Psoas muscle (tissue), 8 donors: ENCODE measurements around the gene CFAP20. TPM values are rescaled to one million over a fixed set of nuclear protein-coding genes. Genes with fewer than 3 reads are reported as not detected.
"Not testable (repeated sequence)": the region's sequence is repeated elsewhere in the genome, so short reads cannot be mapped to it uniquely, and the experiment has no call there.

Source experiments
- ATAC-seq, 4 donors: fragments of 200-7000 bp; cut with Tn5 transposase; one replicate each; pipeline ENCODE4 v1.9.1; 2020; ENCODE audit warnings: moderate library complexity in 3 of 4, mild to moderate bottlenecking in 2 of 4
- DNase-seq, 2 donors: peaks; one replicate each; pipeline ENCODE4 v3.0.0-alpha.2; 2020
- H3K27ac ChIP-seq: fragments of 200-600 bp; one replicate; pipeline ENCODE4 v1.8.0; 2022
- H3K27me3 ChIP-seq, 3 donors: fragments of 200-600 bp in 1 of 3; one replicate each; pipeline versions ENCODE4 v1.6.1 to v1.8.0; 2013 to 2022; ENCODE audit warnings: low read length in 2 of 3, mild to moderate bottlenecking in 2 of 3, moderate library complexity in 1 of 3; ENCODE audit not compliant: insufficient read depth in 3 of 3
- H3K36me3 ChIP-seq, 2 donors: fragments of 200-600 bp in 1 of 2; one replicate each; pipeline versions ENCODE4 v1.6.1 to v1.8.0; 2013 to 2022; ENCODE audit warnings: low read depth in 1 of 2, mild to moderate bottlenecking in 1 of 2, moderate library complexity in 1 of 2; ENCODE audit not compliant: insufficient read depth in 1 of 2
- H3K4me1 ChIP-seq: fragments of 200-600 bp; one replicate; pipeline ENCODE4 v1.8.0; 2022
- H3K4me3 ChIP-seq: fragments of 200-600 bp; one replicate; pipeline ENCODE4 v1.8.0; 2022; ENCODE audit warnings: mild to moderate bottlenecking
- H3K9me3 ChIP-seq: fragments of 200-600 bp; one replicate; pipeline ENCODE4 v1.8.0; 2022
- CTCF ChIP-seq: fragments of 200-600 bp; IDR thresholded peaks from one replicate; pipeline ENCODE4 v1.8.0; 2022; ENCODE audit warnings: antibody characterized with exemption
- WGBS, 3 donors: extraction: QIAGEN DNeasy Blood & Tissue Kit; methylation state at CpG; one replicate each; pipeline versions ENCODE4 v1.1.6 to v1.1.7; 2013; 5-methylcytosine and 5-hydroxymethylcytosine counted together
- intact Hi-C, 2 donors: fragments of 100-400 bp; cut with DNase I; formaldehyde crosslinking; loops; one replicate each; pipeline versions ENCODE4 v1.11.0 to v1.14.2; 2022
- polyA plus RNA-seq, 3 donors: library from polyadenylated mRNA; stranded (reverse); fragments of 200-250 nt; gene quantifications; one replicate each; pipeline ENCODE4 v1.2.3, GENCODE V29; 2013
- total RNA-seq, 4 donors: library from RNA; stranded (reverse); fragmentation: NEBNext Ultra II Directional in 2 of 4; extraction: Animal tissue kit (Norgen Biotek cat#: 25700) in 2 of 4; gene quantifications; one replicate each; pipeline versions ENCODE4 v1.2.1 to v1.2.4, GENCODE V29; 2021 to 2023
- donor health status: healthy with polysubstance abuse.
- donor health status: DM: no; HTN: no; CAD: no; lungs with moderate emphysema.
- donor health status: Bipolar disorder and iron deficiency.
- donor health status: healthy.
- donor health status: DM: yes; HTN: yes; CAD: no.
- donor health status: DM: no; HTN: no; CAD: no.
- donor health status: DM: no; HTN: no; CAD: no.
- donor health status: DM: yes; HTN: yes; CAD: no.

Gene CFAP20
- total and polyA plus RNA-seq, 7 donors: 5.6 to 22.0 (median 9.4) TPM

GRCh38 chr16:58082381-58082780 is 46.8 kb downstream of the CFAP20 start:
- Histone ChIP-seq H3K27ac (no peak overlapping the region), H3K4me3 (no peak overlapping the region), H3K9me3 (no peaks in the 10 kb centered on the region), H3K36me3 (no peaks in the 10 kb centered on the region), H3K4me1 (no peaks in the 10 kb centered on the region), H3K27me3 (no peaks in the 10 kb centered on the region)
- TF ChIP-seq CTCF: no peak
- intact Hi-C loops: no loop called here
- no peak for DNase-seq
- no peak for ATAC-seq

GRCh38 chr16:58080657-58081056 is 48.5 kb downstream of the CFAP20 start:
- DNase-seq, H3K4me1 ChIP-seq, H3K27ac ChIP-seq, H3K4me3 ChIP-seq, H3K9me3 ChIP-seq, H3K27me3 ChIP-seq, intact Hi-C loops, ATAC-seq, H3K36me3 ChIP-seq: not testable (repeated sequence)
- 64 to 71% (median 70%) methylated on average over 5 of the region's 5 CpGs for WGBS, 3 donors

GRCh38 chr16:58077796-58078195 is 51.4 kb downstream of the CFAP20 start:
- Histone ChIP-seq H3K4me3 (no peak overlapping the region), H3K27ac (no peak overlapping the region), H3K4me1 (no peaks in the 10 kb centered on the region), H3K36me3 (no peaks in the 10 kb centered on the region), H3K27me3 (no peaks in the 10 kb centered on the region), H3K9me3 (peaks cover 4% of the 10 kb centered on the region)
- intact Hi-C loops: no loop called here
- WGBS, 3 donors: 70 to 77% (median 72%) methylated on average over 8 of the region's 8 CpGs
- no peak for TF ChIP-seq CTCF
- DNase-seq (no peak), ATAC-seq (no peak)

- Histone ChIP-seq H3K27ac (no peak overlapping the region), H3K36me3 (no peaks in the 10 kb centered on the region), H3K9me3 (peaks cover 4% of the 10 kb centered on the region), H3K4me3 (no peak overlapping the region), H3K4me1 (no peaks in the 10 kb centered on the region), H3K27me3 (no peaks in the 10 kb centered on the region)
- intact Hi-C loops: no loop called here
- DNase-seq (no peak), ATAC-seq (no peak)
- 95 to 100% (median 98%) methylated on average over 1 of the region's 1 CpG for WGBS, 3 donors
- TF ChIP-seq CTCF: no peak
Measured at GRCh38 chr16:58076514-58076913, 52.7 kb downstream of the CFAP20 start.

GRCh38 chr16:58074657-58075056 is 54.5 kb downstream of the CFAP20 start:
- H3K4me3 ChIP-seq: no peak overlapping the region
- no peak for TF ChIP-seq CTCF
- H3K27ac ChIP-seq: no peak overlapping the region
- no peaks in the 10 kb centered on the region for H3K4me1 ChIP-seq
- H3K36me3 ChIP-seq: no peaks in the 10 kb centered on the region
- DNase-seq (no peak), ATAC-seq (no peak)
- H3K27me3 ChIP-seq: no peaks in the 10 kb centered on the region
- H3K9me3 ChIP-seq: peaks cover 4% of the 10 kb centered on the region
- intact Hi-C loops: no loop called here
- 81 to 96% (median 87%) methylated on average over 4 of the region's 4 CpGs for WGBS, 3 donors

- H3K36me3 ChIP-seq, H3K4me3 ChIP-seq, H3K27ac ChIP-seq, DNase-seq, H3K27me3 ChIP-seq, intact Hi-C loops, H3K9me3 ChIP-seq, H3K4me1 ChIP-seq, ATAC-seq: not testable (repeated sequence)
- WGBS, 3 donors: 95 to 97% (median 96%) methylated on average over 2 of the region's 2 CpGs
Measured at GRCh38 chr16:58073086-58073485, 56.1 kb downstream of the CFAP20 start.

GRCh38 chr16:58072134-58072533 is 57.0 kb downstream of the CFAP20 start:
- ATAC-seq, H3K4me3 ChIP-seq: not testable (repeated sequence)
- WGBS, 3 donors: 84 to 90% (median 87%) methylated on average over 5 of the region's 5 CpGs

More at GRCh38 chr16:58072134-58072533, 57.0 kb downstream of the CFAP20 start:
- H3K9me3 ChIP-seq, DNase-seq, H3K4me1 ChIP-seq, intact Hi-C loops, H3K36me3 ChIP-seq, H3K27me3 ChIP-seq, H3K27ac ChIP-seq: not testable (repeated sequence)
